Measurements from ENCODE around the gene FUBP3.

FUBP3 gene

GRCh38 chr9:130638284-130639123, 59.1 kb downstream of the FUBP3 start:
- TF ChIP-seq EZH2phosphoT487 (IDR thresholded peaks at IDR 0.05; ENCODE audit: borderline replicate concordance, low read length) (no peak), CTCF (IDR thresholded peaks at IDR 0.05; ENCODE audit: low read depth, low read length, poor library complexity, severe bottlenecking) (no peak)
- H3K27ac ChIP-seq (ENCODE audit: low read depth, low read length) = no peak overlapping the region
- H3K27me3 ChIP-seq (ENCODE audit: control insufficient read depth, low read length) = no peaks in the 10 kb centered on the region
- H3K4me1 ChIP-seq (ENCODE audit: control insufficient read depth, low read length) = peaks cover 3% of the 10 kb centered on the region; the same call in 1 of the 2 replicates
- peaks cover 11% of the 10 kb centered on the region; the same call in 1 of the 2 replicates for H3K36me3 ChIP-seq (ENCODE audit: control insufficient read depth, low read length)
- no peak overlapping the region for H3K4me3 ChIP-seq (ENCODE audit: low read length)
- no peak overlapping the region for H3K4me2 ChIP-seq (ENCODE audit: low read length)
- H3K9me3 ChIP-seq (ENCODE audit: control insufficient read depth, insufficient read depth, low read length) = no peaks in the 10 kb centered on the region
- H3K9me2 ChIP-seq (replicated peaks; ENCODE audit: control insufficient read depth, low read length) = no peaks in the 10 kb centered on the region
- no peaks in the 10 kb centered on the region for H3K79me2 ChIP-seq (ENCODE audit: control insufficient read depth, low read length)
- H4K20me1 ChIP-seq (ENCODE audit: control insufficient read depth, insufficient read depth, low read depth, low read length) = no peaks in the 10 kb centered on the region
- peaks cover 8% of the 10 kb centered on the region; the same call in 1 of the 2 replicates for H3F3A ChIP-seq (ENCODE audit: control insufficient read depth, insufficient read depth)

GRCh38 chr9:130639124-130639765, 59.9 kb downstream of the FUBP3 start:
- H3K4me2 ChIP-seq (ENCODE audit: low read length) = no peak overlapping the region
- no peaks in the 10 kb centered on the region for H3K79me2 ChIP-seq (ENCODE audit: control insufficient read depth, low read length)
- H3K27ac ChIP-seq (ENCODE audit: low read depth, low read length) = no peak overlapping the region
- no peaks in the 10 kb centered on the region for H4K20me1 ChIP-seq (ENCODE audit: control insufficient read depth, insufficient read depth, low read depth, low read length)
- H3K4me1 ChIP-seq (ENCODE audit: control insufficient read depth, low read length) = peaks cover 3% of the 10 kb centered on the region; the same call in 1 of the 2 replicates
- H3F3A ChIP-seq (ENCODE audit: control insufficient read depth, insufficient read depth) = peaks cover 8% of the 10 kb centered on the region; the same call in 1 of the 2 replicates
- no peaks in the 10 kb centered on the region for H3K27me3 ChIP-seq (ENCODE audit: control insufficient read depth, low read length)
- H3K9me3 ChIP-seq (ENCODE audit: control insufficient read depth, insufficient read depth, low read length) = no peaks in the 10 kb centered on the region
- H3K4me3 ChIP-seq (ENCODE audit: low read length) = no peak overlapping the region
- no peaks in the 10 kb centered on the region for H3K9me2 ChIP-seq (replicated peaks; ENCODE audit: control insufficient read depth, low read length)
- no peak for TF ChIP-seq CTCF (IDR thresholded peaks at IDR 0.05; ENCODE audit: low read depth, low read length, poor library complexity, severe bottlenecking)
- no peak for TF ChIP-seq EZH2phosphoT487 (IDR thresholded peaks at IDR 0.05; ENCODE audit: borderline replicate concordance, low read length)
- peaks cover 8% of the 10 kb centered on the region; the same call in 1 of the 2 replicates for H3K36me3 ChIP-seq (ENCODE audit: control insufficient read depth, low read length)

GRCh38 chr9:130639866-130640555, 60.6 kb downstream of the FUBP3 start:
- no peak for TF ChIP-seq EZH2phosphoT487 (IDR thresholded peaks at IDR 0.05; ENCODE audit: borderline replicate concordance, low read length)
- no peak for TF ChIP-seq CTCF (IDR thresholded peaks at IDR 0.05; ENCODE audit: low read depth, low read length, poor library complexity, severe bottlenecking)
- Histone ChIP-seq H3K4me1 (ENCODE audit: control insufficient read depth, low read length) (peaks cover 3% of the 10 kb centered on the region; the same call in 1 of the 2 replicates), H3K9me3 (ENCODE audit: control insufficient read depth, insufficient read depth, low read length) (no peaks in the 10 kb centered on the region), H3K27ac (ENCODE audit: low read depth, low read length) (no peak overlapping the region), H3K4me2 (ENCODE audit: low read length) (no peak overlapping the region), H3K9me2 (replicated peaks; ENCODE audit: control insufficient read depth, low read length) (no peaks in the 10 kb centered on the region), H3K27me3 (ENCODE audit: control insufficient read depth, low read length) (no peaks in the 10 kb centered on the region), H3K79me2 (ENCODE audit: control insufficient read depth, low read length) (no peaks in the 10 kb centered on the region), H3K4me3 (ENCODE audit: low read length) (no peak overlapping the region), H4K20me1 (ENCODE audit: control insufficient read depth, insufficient read depth, low read depth, low read length) (no peaks in the 10 kb centered on the region), H3K36me3 (ENCODE audit: control insufficient read depth, low read length) (peaks cover 6% of the 10 kb centered on the region; the same call in 1 of the 2 replicates), H3F3A (ENCODE audit: control insufficient read depth, insufficient read depth) (peaks cover 8% of the 10 kb centered on the region; the same call in 1 of the 2 replicates)

Measured in DOHH2 (cell line).